ENCODE data around the gene YIF1B.
A peak's percentile ranks its signal among the peaks of the same experiment; 100 is the strongest.

The YIF1B gene

DNA sequence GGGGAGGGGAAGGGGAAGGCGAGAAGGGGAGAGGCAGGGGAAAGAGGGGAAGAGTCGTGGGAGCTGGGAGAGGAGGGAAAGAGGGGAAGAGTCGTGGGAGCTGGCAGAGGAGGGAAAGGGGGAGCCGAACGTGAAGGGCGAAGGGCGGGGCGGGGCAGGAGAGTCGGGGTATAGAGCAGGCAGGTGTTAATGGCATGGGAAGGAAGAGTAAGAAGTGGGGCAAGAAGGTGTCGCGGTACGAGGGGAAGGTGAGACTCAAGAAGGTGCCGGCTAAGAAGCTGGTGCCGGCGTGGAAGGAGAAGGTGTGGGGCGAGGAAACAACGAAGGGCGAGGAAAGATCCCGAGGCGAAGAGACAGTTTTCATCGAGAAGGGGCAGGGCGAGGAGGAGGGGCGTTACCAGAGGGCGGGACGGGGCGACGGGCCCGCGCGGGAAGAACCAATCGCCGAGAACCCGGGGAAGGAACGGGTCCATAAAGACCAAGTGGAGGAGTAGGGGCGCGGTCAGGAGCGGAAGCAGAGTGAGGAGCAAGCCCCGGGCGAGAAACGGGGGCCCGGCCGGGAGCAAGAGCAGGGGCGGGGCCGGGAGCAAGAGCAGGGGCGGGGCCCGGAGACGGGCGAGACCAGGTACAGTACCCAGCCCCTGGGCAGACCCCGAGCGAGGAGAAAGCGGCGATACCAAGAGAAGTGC is 20.3 kb upstream of the YIF1B start:
- intact Hi-C loops (cut with DNase I): loop anchor here (1.0 to 5.0 kb wide), 3 partner anchors 38 to 434 kb away; partner anchors contain the start of gene PSMD8
- DNase-seq: peak; percentile 92 to 99 (median 94)

DNA sequence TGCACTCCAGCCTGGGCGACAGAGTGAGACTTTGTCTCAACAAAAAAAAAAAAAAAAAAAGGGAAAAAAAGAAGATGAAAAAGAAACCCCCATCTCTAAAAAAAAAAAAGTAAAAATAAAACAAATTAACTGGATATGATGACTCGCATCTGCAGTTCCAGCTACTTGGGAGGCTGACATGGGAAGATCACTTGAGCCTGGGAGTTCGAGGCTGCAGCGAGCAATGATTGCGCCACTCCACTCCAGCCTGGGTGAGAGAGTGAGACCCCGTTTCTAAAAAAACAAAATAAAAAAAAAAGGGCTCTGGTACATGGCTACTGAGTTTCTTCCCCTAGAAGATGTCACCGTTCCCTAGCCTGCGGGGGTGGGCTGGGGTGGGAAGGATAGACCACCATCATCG is 17.5 kb upstream of the YIF1B start:
- DNase-seq: no peak
- intact Hi-C loops (cut with DNase I): loop anchor here (5.0 kb wide), 1 partner anchor 191 kb away; no protein-coding TSS in a partner anchor

DNA sequence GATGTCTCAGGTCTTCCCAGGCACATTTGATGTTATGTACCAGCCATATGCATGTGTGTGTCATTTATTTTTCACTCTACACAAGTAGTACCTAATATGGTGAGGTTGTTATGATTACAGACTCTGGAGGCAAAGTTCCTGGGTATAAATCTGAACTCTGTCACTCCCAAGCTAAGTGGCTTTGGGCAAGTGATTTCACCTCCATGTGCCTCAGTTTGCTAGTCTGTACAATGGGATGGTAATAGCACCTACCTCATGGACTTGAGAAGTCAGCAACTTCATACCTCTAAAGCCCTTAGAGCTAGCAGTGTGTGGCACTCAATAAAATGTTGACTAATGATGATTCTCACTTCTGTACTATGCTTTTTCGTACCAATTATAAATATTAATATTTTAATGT is 16.0 kb upstream of the YIF1B start:
- DNase-seq: no peak
- intact Hi-C loops (cut with DNase I): loop anchor here (5.0 kb wide), 1 partner anchor 189 kb away; no protein-coding TSS in a partner anchor

DNA sequence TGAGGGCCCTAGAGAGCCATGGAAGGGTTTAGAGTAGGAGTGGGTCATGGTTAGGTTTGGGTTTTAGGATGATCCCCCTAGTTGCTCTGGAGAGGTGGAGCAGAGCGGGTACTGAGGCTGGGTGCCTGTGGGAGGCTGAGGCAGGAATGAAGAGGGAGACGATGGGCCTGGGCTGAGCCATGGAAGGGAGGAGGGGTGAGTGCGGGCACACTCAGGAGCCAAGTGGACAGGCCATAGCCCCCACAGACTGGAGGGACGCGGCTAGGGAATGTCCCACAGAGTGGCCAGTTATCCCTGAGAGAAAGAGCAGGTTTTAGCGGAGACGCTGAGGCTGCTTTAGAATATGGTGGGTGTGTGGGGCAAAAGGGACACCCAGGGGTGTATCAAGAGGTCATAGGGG is 13.9 kb upstream of the YIF1B start:
- intact Hi-C loops (cut with DNase I): loop anchor here (5.0 kb wide), 1 partner anchor 187 kb away; no protein-coding TSS in a partner anchor
- DNase-seq: no peak

DNA sequence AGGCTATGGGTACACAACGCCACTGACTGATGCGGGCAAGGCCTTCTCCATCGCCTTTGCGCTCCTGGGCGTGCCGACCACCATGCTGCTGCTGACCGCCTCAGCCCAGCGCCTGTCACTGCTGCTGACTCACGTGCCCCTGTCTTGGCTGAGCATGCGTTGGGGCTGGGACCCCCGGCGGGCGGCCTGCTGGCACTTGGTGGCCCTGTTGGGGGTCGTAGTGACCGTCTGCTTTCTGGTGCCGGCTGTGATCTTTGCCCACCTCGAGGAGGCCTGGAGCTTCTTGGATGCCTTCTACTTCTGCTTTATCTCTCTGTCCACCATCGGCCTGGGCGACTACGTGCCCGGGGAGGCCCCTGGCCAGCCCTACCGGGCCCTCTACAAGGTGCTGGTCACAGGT is 10.8 kb upstream of the YIF1B start:
- no peak for DNase-seq
- intact Hi-C loops (cut with DNase I): no loop called here

DNA sequence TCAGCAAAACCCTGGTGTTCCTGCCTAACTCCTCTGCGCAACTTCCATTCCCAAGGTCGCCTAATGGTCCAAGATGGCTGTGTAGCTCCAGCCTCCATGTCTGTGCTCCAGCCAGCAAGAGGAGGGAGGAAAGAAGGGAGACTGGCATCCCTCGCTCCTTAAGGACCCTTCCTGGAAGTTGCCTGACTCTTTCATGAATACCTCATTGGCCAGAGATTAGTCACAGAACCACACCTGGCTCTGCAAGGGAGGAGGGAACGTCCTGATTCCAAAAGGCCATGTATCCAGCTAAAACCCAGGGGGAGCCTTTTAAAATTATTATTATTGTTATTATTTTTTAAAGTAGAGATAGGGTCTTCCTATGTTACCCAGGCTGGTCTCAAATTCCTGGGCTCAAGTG is 8.7 kb upstream of the YIF1B start:
- DNase-seq: no peak
- intact Hi-C loops (cut with DNase I): no loop called here

DNA sequence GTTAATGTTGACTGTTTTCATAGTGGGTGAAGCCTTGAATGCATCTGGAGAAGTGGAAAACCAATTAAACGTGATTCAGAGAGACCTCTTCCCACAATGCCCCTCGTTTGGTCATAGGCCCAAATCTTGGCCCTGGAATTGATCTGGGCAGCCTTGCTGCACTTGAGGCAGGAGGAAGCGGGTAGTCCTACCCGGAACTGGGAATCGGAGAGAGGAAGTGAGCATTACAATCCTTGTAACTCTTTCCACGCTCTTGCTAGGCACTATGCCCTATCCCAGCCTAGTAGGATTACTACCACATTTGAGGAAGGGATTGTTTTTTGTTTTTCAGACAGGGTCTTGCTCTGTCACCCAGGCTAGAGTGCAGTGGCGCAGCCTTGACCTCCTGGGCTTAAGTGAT is 7.5 kb upstream of the YIF1B start:
- intact Hi-C loops (cut with DNase I): loop anchor here (2.0 kb wide), 1 partner anchor 62 kb away; no protein-coding TSS in a partner anchor
- peak in 1 of 10 donors; percentile 72 for DNase-seq

DNA sequence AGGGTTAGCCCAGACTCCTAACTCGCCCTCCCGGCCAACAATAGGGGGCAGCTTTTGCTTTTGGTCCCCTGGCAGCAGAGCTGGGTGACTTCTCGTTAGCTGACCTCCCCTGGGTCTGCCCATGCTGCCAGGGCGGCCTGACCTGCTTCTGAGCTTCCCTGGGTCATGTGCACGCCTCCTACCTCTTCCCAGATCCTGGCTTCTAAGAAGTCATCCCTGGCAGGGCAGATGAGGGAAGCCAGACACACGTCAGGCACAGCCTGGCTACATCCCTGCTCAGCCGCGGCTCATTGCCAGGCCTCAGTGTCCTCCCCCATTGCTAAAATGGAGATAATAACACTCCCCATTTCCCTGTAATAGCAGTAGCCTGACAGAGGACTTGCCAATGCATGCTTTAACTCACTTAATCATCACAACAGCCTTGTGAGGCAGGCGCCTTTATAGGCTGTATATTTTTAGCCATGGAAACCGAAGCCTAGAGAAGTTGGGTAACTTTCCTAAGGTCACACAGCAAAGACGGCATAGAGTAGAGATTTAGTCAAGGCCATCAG is 6.0 kb upstream of the YIF1B start:
- peak in 1 of 10 donors; percentile 18 for DNase-seq
- intact Hi-C loops (cut with DNase I): loop anchor here (2.0 kb wide), 1 partner anchor 61 kb away; no protein-coding TSS in a partner anchor

DNA sequence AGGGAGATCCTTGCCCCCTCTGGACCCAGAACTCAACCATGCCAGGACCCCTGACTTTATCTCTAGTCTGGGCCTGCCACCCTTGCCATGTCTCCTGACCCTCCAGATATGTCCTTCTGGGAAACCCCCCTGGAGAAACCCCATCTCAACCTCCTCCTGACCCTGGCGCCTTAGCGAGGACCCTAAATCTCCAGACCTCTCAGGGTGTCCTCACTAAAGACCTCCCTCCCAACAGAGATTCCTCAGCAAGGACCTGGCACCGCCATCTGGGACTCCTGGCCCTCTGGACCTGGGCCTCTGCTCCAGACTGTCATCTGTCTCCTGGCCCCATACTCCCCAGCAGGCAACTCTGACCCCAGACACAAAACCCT is 5.2 kb upstream of the YIF1B start:
- intact Hi-C loops (cut with DNase I): no loop called here
- DNase-seq: no peak

DNA sequence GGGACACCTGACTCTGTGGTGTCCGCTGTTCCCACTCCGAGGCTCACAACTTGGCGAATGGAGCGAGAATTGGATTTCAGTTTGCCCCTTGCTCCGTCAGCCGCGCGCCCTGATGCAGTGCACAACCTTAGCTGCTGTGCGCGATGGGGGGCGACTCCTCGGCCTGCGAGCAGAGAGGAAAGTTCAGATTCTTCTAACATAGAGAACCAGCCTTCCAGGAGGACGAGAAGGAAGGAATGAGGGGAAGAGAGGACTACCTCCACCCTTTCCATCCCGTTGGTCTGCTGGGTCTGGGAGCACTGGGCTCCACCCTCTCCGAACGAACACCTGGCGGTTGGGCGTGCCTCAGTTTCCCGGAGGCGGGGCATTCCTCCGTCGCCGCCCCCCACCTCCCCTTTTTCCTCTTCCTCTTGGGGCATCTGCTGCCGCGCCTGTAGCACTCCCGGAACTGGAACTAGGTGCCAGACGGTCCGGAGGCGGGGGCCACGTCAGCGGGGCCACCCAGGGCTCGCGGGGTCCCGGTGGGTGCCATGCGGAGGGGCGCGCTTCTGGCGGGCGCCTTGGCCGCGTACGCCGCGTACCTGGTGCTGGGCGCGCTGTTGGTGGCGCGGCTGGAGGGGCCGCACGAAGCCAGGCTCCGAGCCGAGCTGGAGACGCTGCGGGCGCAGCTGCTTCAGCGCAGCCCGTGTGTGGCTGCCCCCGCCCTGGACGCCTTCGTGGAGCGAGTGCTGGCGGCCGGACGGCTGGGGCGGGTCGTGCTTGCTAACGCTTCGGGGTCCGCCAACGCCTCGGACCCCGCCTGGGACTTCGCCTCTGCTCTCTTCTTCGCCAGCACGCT is 3.9 kb upstream of the YIF1B start, which contains the start of gene KCNK6:
Gene KCNK6 (plus strand): TSS at position 425 of the 838 bp plus-strand sequence. CDS start 106 bp downstream, at position 531.
- DNase-seq: peak in 4 of 10 donors; percentile 21 to 87 (median 52)
- intact Hi-C loops (cut with DNase I): no loop called here

DNA sequence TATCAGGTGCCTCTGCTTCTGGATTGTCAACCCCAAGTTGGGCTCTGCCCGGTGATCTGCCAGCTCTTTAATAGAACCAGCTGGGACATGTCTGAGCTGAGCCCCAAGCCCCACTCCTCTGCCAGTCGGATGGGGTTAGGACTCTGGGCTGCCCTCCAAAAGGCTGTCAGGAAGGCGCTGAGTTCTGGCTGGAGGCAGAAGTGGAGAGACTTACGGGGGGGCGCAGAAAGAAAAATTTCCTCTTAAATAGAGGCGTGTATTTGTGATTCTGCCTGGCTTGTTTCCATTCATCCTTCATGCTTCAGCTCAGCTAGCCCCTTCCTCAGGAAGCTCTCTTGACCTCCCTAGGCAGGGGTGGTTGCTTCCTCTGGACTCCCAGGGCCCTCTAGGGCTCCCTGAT is 2.9 kb upstream of the YIF1B start:
- intact Hi-C loops (cut with DNase I): no loop called here
- no peak for DNase-seq

DNA sequence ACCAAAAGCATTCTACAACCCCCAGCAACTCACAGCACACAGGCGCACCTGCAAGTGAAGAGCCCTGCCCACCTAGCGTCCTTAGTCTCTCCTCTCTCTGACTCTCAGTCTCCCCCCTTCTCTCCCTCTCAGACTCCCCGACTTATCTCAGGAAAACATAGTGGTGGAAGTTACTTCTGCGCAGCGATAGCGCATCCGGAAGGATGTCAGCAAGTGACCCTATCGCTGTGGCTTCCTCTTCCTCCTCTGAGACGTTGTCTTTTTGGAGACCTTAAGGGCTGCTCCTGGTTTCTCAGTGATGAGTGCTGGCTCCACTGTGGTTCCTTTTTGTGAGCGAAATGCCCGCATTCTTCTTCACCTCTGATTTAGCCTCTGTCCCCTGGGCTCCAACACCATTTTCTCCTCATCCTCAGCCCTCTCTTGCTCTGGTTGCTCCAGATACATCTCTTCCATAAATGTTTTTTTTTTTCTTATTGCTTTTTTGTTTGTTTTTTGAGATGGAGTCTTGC is 1.4 kb upstream of the YIF1B start:
- intact Hi-C loops (cut with DNase I): no loop called here
- DNase-seq: no peak

DNA sequence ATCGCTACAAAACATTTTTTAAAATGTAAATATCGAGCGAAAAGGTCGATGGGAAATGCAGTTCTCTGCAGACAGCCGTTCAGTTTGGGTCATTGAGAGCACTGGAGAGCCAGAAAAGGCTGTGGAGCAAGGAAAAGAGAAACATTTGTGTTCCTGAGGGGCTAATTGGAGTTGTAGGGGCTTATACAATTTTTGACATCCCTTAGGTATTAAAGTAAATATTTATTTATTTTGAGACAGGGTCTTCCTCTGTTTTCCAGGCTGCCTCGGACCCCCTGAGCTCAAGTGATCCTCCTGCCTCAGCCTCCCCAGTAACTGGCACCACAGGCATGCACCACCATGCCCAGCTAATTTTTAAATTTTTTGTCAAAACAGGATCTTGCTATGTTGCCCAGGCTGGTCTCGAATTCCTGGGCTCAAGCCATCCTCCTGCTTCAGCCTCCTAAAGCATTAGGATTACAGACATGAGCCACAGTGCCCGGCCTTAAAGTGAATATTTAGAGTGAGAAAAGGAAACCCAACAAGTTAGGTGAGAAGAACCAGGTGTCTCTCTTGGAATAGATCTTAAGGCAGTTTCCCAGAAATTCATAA is 825 bp upstream of the YIF1B start:
- DNase-seq: no peak
- intact Hi-C loops (cut with DNase I): no loop called here

DNA sequence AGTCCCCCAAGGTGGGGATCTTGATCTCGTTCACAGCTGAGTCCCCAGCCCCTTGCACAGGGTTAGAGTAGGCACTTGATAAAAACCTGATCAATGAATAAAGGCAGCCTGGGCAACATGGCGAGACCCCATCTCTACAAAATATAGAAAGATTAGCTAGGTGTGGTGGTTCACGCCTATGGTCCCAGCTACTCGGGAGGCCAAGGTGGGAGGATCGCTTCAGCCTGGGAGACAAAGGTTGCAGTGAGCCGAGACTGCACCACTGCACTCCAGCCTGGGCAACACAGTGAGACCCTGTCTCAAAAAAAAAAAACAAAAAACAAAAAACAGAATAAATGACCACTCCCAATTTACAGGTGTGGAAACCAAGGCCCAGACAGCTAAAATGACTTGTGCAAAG is 4.8 kb downstream of the YIF1B start:
- DNase-seq: no peak
- intact Hi-C loops (cut with DNase I): no loop called here

DNA sequence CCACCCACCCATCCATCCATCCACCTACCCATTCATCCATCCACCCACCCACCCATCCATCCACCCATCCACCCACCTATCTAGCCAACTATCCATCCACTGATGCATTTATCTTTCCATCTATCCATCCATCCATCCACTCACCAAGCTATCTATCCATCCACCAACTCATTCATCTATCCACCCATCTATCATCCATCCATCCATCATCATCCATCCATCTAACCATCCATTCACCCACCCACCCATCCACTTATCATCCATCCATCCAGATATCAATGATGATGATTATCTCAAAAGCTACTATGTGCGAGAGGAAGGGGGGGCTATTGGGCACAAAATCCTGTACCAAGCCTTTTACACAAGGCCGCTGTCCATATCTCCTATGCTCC is 5.5 kb downstream of the YIF1B start:
- DNase-seq: no peak
- intact Hi-C loops (cut with DNase I): no loop called here

DNA sequence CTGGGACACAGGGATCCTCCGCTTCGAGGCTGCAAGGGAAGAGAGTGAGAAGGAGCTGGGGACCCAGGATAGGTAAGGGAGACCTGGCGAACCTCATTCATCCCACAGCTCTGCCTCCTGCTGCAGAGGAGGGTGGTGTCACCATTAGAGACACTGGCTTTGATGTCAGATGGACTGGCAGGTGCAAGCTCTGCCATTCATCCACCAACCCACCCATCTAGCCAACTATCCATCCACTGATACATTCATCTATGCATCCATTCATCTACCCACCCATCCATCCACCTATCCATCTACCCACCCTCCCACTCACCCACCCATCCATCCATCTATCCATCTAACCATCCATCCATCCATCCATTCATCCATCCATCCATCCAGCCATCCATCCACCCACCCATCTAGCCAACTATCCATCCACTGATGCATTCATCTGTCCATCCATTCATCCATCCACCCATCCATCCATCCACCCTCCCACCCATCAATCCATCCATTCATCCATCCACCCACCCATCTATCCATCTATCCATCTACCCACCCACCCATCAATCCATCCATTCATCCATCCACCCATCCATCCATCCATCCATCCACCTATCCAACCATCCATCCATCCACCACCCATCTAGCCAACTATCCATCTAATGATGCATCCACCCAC is 6.0 kb downstream of the YIF1B start:
- no peak for DNase-seq
- intact Hi-C loops (cut with DNase I): no loop called here

DNA sequence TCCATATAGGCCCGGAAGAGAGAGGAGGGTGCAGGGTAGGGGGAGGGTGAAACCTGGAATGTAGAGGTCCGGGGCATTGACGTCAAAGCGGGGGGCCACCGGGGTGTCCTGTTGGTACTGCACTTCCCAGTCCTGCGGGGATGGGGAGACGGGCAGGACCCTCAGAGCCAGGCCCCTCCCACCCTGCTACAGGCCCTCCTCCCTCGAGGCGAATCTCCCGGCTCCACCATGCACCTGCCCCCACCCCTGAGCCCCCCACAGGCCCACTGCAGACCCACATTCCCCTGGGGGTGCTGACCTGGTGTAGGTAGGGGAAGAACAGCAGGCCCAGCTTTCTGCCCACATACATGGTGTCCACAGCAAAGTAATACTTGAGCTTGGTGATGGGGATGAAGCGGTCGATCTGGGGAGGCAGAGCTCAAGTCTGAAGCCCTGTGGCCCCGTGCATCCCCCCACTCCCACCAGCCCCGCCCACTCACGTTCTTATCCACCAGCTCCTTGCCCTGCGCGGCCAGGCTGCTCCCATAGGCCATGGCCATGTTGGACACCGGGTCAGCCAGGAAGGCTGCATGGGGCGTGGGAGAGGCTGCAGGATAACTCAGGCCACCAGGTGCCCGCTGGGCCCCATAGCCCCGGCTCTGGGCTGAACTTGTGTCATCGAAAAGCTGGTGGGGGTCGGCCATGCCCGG is 6.7 kb downstream of the YIF1B start:
- DNase-seq: peak in 1 of 10 donors; percentile 67
- intact Hi-C loops (cut with DNase I): no loop called here

DNA sequence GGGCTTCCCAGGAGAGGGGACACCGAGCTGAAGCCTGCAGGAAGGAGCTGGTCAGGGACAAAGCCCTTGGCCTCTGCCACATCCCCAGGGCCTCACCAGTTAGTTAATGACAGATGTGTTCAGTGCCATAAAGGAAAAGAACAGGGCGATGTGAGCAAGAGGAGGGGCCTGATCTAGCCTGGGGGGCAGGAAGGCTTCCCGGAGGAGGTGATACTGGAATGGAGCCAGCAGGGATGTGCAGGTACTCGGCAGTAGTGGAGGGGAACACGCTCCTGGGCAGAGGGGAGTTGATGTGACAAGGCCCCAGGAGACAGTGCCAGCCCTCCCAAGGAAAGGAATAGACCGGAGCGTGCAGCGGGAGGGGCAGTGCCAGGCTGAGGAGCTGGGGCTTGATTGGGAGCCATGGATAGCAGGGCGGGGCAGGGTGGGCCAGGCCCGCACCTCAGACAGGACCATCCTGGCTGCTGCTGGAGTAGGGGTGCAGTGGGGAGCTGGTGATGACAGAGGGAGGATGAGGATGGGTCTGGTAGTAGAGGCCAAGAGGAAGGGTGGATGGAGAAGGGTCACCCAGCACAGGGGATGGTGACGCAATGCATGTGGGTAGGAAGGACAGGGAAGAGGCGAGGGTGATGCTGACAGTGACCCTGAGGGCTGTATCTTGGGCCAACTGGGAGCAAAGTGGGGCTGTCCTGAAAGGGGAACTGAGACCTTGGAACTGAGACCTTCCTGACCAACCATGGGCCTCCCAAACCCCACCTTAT is 7.6 kb downstream of the YIF1B start:
- DNase-seq: no peak
- intact Hi-C loops (cut with DNase I): no loop called here

DNA sequence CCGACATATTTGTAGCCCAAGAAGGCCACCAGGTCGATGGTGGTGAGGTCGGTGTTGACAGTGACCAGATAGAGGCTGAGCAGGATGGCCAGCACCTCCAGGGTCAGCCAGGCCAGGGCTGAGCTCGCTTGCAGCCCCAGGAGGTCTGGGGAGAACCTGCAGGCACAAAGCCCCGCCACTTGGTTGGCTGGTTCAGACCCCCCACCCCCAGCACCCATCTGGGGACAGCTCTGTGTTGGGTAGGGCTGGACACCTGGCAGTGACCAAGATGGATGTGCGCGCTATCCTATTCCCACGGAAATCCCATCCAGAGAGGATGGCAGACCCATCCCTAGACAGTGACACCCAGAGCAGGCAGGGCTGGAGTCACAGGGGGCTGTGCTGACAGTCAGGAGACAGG is 8.2 kb downstream of the YIF1B start:
- no peak for DNase-seq
- intact Hi-C loops (cut with DNase I): no loop called here

All from posterior cingulate gyrus (tissue), 11 donors.